ENCODE measurements around the gene CAPN14. TPM values are rescaled to one million over a fixed set of nuclear protein-coding genes. Genes with fewer than 3 reads are reported as not detected.

Gene CAPN14
- total RNA-seq, 1 experiment from 2014 or later = not detected

- no peaks in the 10 kb centered on the region for H3K9me3 ChIP-seq (ENCODE audit: control insufficient read depth in 1 of 2, insufficient read depth in 1 of 2, low read depth in 1 of 2, low read length in 2 of 2)
- no peak overlapping the region for H2AFZ ChIP-seq (ENCODE audit: low read depth, low read length, poor library complexity, severe bottlenecking)
- H4K20me1 ChIP-seq (ENCODE audit: insufficient read depth) = no peaks in the 10 kb centered on the region
- no peak overlapping the region for H3K9ac ChIP-seq (ENCODE audit: low read length)
- H3K36me3 ChIP-seq (ENCODE audit: control insufficient read depth in 1 of 2, insufficient read depth in 2 of 2, low read length in 2 of 2) = no peaks in the 10 kb centered on the region
- ChIA-PET RAD21 (ENCODE audit: low non-redundant PET in 1 of 2, low total read pairs in 2 of 2, uncharacterized antibody in 2 of 2, unreplicated experiment in 2 of 2) (no interaction called here), CTCF (interaction anchor here (2.7 to 4.3 kb wide), 2 partner anchors 306 to 455 kb away, joined by 28 to 66 read pairs; no protein-coding TSS in a partner anchor), POLR2A (no interaction called here)
- no TSS peak for BruUV-seq (replicated peaks)
- no peak overlapping the region for H3K27ac ChIP-seq (ENCODE audit: low read depth, low read length)
- no peaks in the 10 kb centered on the region for H3K4me1 ChIP-seq (ENCODE audit: control insufficient read depth in 1 of 2, insufficient read depth in 2 of 2, low read length in 2 of 2)
- H3K4me2 ChIP-seq (ENCODE audit: low read length) = no peak overlapping the region
- DNase-seq (ENCODE audit: low read depth, low spot score) (no peak), ATAC-seq (no peak)
- H3K79me2 ChIP-seq (ENCODE audit: insufficient read depth, low read length) = no peaks in the 10 kb centered on the region
- no peaks in the 10 kb centered on the region for H3K9me2 ChIP-seq (ENCODE audit: insufficient read depth)
- no peak overlapping the region for H3K4me3 ChIP-seq (replicated peaks in 1 of 2; ENCODE audit: low read depth in 1 of 2, low read length in 2 of 2)
- intact Hi-C loops (cut with micrococcal nuclease) = no loop called here
- TF ChIP-seq JUND (IDR thresholded peaks at IDR 0.05) (no peak), POLR2A (IDR thresholded peaks at IDR 0.05; ENCODE audit: borderline replicate concordance, extremely low read depth, insufficient read depth, insufficient read length) (no peak), YY1 (IDR thresholded peaks at IDR 0.05; ENCODE audit: extremely low read depth, insufficient replicate concordance, low read depth, low read length) (no peak), CTCF (IDR thresholded peaks at IDR 0.05 in 2 of 3, conservative IDR thresholded peaks at IDR 0.05 in 1 of 3; ENCODE audit: borderline replicate concordance in 1 of 3, insufficient read depth in 1 of 3, low read depth in 2 of 3, low read length in 2 of 3) (no peak), EZH2phosphoT487 (IDR thresholded peaks at IDR 0.05; ENCODE audit: borderline replicate concordance) (no peak), ZNF274 (IDR thresholded peaks at IDR 0.05; ENCODE audit: low read depth, low read length) (no peak), FOSL1 (IDR thresholded peaks at IDR 0.05; ENCODE audit: low read depth) (no peak), REST (IDR thresholded peaks at IDR 0.05; ENCODE audit: low read depth) (no peak), SP1 (IDR thresholded peaks at IDR 0.05; ENCODE audit: low read depth) (no peak)
- peaks cover 26% of the 10 kb centered on the region; the same call in 1 of the 2 replicates for H3K27me3 ChIP-seq (ENCODE audit: insufficient read depth, low read length)
These were observed 49.0 kb downstream of the CAPN14 start for GRCh38 chr2:31168291-31168690.
